Neural cell (in vitro differentiated cells): Measurements from ENCODE around the gene ZNRD2. TPM values are rescaled to one million over a fixed set of nuclear protein-coding genes. Genes with fewer than 3 reads are reported as not detected.

Experiments used
- H2AFZ ChIP-seq: fragments of 200-600, 300-800 bp; sonication (generic), shearing (Covaris generic); 2 replicates; pipeline ENCODE4 v1.6.0; 2014; ENCODE audit warnings: low read depth, mild to moderate bottlenecking, antibody characterized with exemption, low read length, moderate library complexity
- H3F3A ChIP-seq: fragments of 200-600 bp; shearing (Covaris generic); 2 replicates; pipeline ENCODE4 v1.6.1; 2016; ENCODE audit warnings: mild to moderate bottlenecking, moderate library complexity, mixed read lengths, antibody characterized with exemption, low read length; ENCODE audit not compliant: insufficient read depth, poor library complexity, severe bottlenecking
- H3K27ac ChIP-seq: fragments of 200-600, 300-800 bp; sonication (generic), shearing (Covaris generic); 2 replicates; pipeline ENCODE4 v1.5.1; 2014; ENCODE audit warnings: mild to moderate bottlenecking, low read length, moderate library complexity
- H3K27me3 ChIP-seq: fragments of 300-800, 200-600 bp; sonication (generic), shearing (Covaris generic); 2 replicates; pipeline ENCODE4 v1.6.0; 2014; ENCODE audit warnings: mild to moderate bottlenecking, low read depth, low read length, moderate library complexity; ENCODE audit not compliant: insufficient read depth
- H3K36me3 ChIP-seq: fragments of 300-800, 200-600 bp; sonication (generic), shearing (Covaris generic); 2 replicates; pipeline ENCODE4 v1.5.1; 2014; ENCODE audit warnings: mild to moderate bottlenecking, antibody characterized with exemption, low read length, moderate library complexity; ENCODE audit not compliant: insufficient read depth
- H3K4me2 ChIP-seq: fragments of 300-800, 200-600 bp; sonication (generic), shearing (Covaris generic); 2 replicates; pipeline ENCODE4 v1.6.0; 2014; ENCODE audit warnings: mild to moderate bottlenecking, low read length
- H3K4me3 ChIP-seq: fragments of 300-800, 200-600 bp; sonication (generic), shearing (Covaris generic); 2 replicates; pipeline ENCODE4 v1.5.1; 2014; ENCODE audit warnings: mild to moderate bottlenecking, low read length, moderate library complexity
- H3K79me2 ChIP-seq: fragments of 200-600 bp; shearing (Covaris generic); replicated peaks from 2 replicates; pipeline ENCODE4 v1.6.0; 2014; ENCODE audit warnings: mild to moderate bottlenecking, low read length, moderate library complexity; ENCODE audit not compliant: insufficient read depth
- H3K9ac ChIP-seq: fragments of 300-800, 200-600 bp; sonication (generic), shearing (Covaris generic); 2 replicates; pipeline ENCODE4 v1.6.1; 2016; ENCODE audit warnings: mild to moderate bottlenecking, low read length, mixed read lengths
- H3K9me2 ChIP-seq: fragments of 200-600 bp; shearing (Covaris generic); 2 replicates; pipeline ENCODE4 v1.6.1; 2016; ENCODE audit warnings: mild to moderate bottlenecking, low read length, mixed read lengths; ENCODE audit not compliant: insufficient read depth
- H3K9me3 ChIP-seq: fragments of 200-600, 300-800 bp; sonication (generic), shearing (Covaris generic); 2 replicates; pipeline ENCODE4 v1.6.1; 2016; ENCODE audit warnings: mild to moderate bottlenecking, mixed run types, low read length, moderate library complexity, mixed read lengths
- H4K20me1 ChIP-seq: fragments of 200-600 bp; shearing (Covaris generic); 2 replicates; pipeline ENCODE4 v1.6.1; 2016; ENCODE audit warnings: mild to moderate bottlenecking, mixed run types; ENCODE audit not compliant: insufficient read depth
- EP300 ChIP-seq: fragments of 450-650 bp; conservative IDR thresholded peaks from 2 replicates; pipeline ENCODE4 v1.6.1; 2014; ENCODE audit warnings: antibody characterized with exemption, mild to moderate bottlenecking, moderate library complexity; ENCODE audit not compliant: poor library complexity, severe bottlenecking
- EZH2 ChIP-seq: fragments of 200-600, 300-800 bp; shearing (Covaris generic), sonication (generic); IDR thresholded peaks from 2 replicates; pipeline ENCODE4 v1.6.1; 2014; ENCODE audit warnings: antibody characterized with exemption, low read length, borderline replicate concordance, mild to moderate bottlenecking; ENCODE audit not compliant: insufficient read depth, poor library complexity, severe bottlenecking
- MXI1 ChIP-seq: fragments of 450-650 bp; conservative IDR thresholded peaks from 2 replicates; pipeline ENCODE4 v1.6.1; 2014; ENCODE audit warnings: antibody characterized with exemption, mild to moderate bottlenecking; ENCODE audit not compliant: poor library complexity, severe bottlenecking
- RAD21 ChIP-seq: fragments of 450-650 bp; conservative IDR thresholded peaks from 2 replicates; pipeline ENCODE4 v1.6.1; 2014; ENCODE audit warnings: antibody characterized with exemption, mild to moderate bottlenecking, moderate library complexity
- SMC3 ChIP-seq: fragments of 450-650 bp; conservative IDR thresholded peaks from 2 replicates; pipeline ENCODE4 v1.6.1; 2014; ENCODE audit warnings: antibody characterized with exemption, mild to moderate bottlenecking, moderate library complexity; ENCODE audit not compliant: poor library complexity
- TAF1 ChIP-seq: IDR thresholded peaks from 2 replicates; pipeline ENCODE4 v1.6.1; 2012; ENCODE audit warnings: low read depth
- polyA plus RNA-seq: library from polyadenylated mRNA; depleted of rRNA; stranded (reverse); fragments of >200 nt; gene quantifications from 2 replicates; pipeline ENCODE4 v1.2.3, GENCODE V29; 2014
- TF ChIP-seq, protein P1 (sequence below): IDR thresholded peaks from 2 replicates; pipeline ENCODE4 v1.6.1; 2012; ENCODE audit warnings: borderline replicate concordance
- TF ChIP-seq, protein P2 (sequence below): fragments of 450-650 bp; IDR thresholded peaks from 2 replicates; pipeline ENCODE4 v1.5.1; 2014; ENCODE audit warnings: antibody characterized with exemption, mild to moderate bottlenecking, moderate library complexity; ENCODE audit not compliant: poor library complexity, severe bottlenecking

Gene ZNRD2
- polyA plus RNA-seq, 1 donor from 2014 or later: 36.2 TPM

DNA sequence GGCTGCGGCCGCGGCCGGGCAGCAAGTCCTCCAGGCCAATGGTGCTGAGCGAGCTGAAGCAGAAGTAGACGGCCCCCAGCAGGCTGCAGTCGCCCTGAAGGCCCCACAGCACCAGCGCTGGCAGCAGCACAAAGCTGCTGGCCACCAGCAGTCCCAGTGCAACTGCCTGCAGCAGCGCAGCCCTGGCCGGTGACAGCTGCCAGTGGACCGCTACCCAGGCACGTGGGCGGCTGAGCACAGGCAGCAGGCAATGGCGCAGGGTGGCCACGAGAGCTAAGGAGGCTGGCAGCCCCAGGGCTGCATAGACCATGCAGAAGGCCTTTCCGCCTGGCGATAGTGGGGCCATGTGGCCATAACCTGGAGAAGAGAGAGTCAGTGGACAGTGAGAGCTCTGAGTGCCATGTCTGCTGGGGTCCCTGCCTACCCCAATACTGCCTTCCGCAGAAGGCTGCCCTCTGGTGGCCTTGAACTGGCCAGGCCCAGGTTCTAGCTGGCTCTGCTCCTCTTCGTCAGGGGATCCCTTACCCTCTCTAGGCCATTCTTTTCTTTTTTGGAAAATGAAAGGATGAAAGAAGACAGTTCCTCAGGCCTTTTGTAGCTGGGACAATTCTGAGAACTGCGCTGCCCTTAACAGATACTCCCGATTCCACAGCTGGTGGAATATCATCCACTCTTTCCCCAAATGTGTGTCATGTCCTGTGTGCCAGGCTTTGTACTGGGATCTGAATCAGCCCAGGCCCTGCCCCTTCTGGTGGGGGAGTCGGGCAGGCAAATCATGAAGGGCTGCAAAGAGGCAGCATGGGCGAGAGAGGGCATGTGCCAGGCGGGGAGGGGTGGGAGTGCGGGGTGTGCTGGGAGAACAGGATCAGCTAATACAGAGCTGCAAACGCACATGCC lies 23.5 kb downstream of the ZNRD2 start:
- H3K27ac ChIP-seq: no peak overlapping the region

DNA sequence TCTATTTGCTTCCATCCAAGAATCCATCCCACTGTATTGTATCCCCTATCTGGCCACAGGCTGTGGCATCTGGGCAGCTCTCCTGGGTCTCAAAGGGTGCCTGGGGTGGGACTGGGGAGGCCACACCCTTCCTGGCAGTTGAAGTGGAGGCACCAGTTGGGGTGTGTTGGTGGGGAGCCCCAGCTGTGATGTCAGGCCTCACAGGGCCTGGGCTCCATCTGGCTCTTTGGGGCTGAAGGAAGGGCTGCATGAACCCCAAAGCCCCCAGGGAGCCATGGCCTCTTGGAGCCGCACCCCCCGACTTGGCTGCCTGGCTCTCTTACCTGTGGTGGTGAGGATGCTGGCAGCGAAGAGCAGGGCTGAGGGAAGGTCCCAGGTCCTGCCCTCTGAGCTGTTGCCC lies 24.9 kb downstream of the ZNRD2 start:
- H3K9me3 ChIP-seq: no peaks in the 10 kb centered on the region

More for the DNA sequence above, 23.5 kb downstream of the ZNRD2 start:
- no peaks in the 10 kb centered on the region for H3K9me2 ChIP-seq
- peaks cover 25% of the 10 kb centered on the region for H3K27me3 ChIP-seq
- H3F3A ChIP-seq: no peaks in the 10 kb centered on the region
- no peak overlapping the region for H2AFZ ChIP-seq
- no peak overlapping the region for H3K4me3 ChIP-seq
- H3K9ac ChIP-seq: no peak overlapping the region
- no peaks in the 10 kb centered on the region for H3K36me3 ChIP-seq
- H3K79me2 ChIP-seq: no peaks in the 10 kb centered on the region
- TF ChIP-seq, protein P1, sequence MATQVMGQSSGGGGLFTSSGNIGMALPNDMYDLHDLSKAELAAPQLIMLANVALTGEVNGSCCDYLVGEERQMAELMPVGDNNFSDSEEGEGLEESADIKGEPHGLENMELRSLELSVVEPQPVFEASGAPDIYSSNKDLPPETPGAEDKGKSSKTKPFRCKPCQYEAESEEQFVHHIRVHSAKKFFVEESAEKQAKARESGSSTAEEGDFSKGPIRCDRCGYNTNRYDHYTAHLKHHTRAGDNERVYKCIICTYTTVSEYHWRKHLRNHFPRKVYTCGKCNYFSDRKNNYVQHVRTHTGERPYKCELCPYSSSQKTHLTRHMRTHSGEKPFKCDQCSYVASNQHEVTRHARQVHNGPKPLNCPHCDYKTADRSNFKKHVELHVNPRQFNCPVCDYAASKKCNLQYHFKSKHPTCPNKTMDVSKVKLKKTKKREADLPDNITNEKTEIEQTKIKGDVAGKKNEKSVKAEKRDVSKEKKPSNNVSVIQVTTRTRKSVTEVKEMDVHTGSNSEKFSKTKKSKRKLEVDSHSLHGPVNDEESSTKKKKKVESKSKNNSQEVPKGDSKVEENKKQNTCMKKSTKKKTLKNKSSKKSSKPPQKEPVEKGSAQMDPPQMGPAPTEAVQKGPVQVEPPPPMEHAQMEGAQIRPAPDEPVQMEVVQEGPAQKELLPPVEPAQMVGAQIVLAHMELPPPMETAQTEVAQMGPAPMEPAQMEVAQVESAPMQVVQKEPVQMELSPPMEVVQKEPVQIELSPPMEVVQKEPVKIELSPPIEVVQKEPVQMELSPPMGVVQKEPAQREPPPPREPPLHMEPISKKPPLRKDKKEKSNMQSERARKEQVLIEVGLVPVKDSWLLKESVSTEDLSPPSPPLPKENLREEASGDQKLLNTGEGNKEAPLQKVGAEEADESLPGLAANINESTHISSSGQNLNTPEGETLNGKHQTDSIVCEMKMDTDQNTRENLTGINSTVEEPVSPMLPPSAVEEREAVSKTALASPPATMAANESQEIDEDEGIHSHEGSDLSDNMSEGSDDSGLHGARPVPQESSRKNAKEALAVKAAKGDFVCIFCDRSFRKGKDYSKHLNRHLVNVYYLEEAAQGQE: no peak
- no peak for TF ChIP-seq EP300
- peak; percentile 53 for TF ChIP-seq RAD21
- TF ChIP-seq MXI1: no peak
- TF ChIP-seq SMC3: peak; percentile 72
- TF ChIP-seq, protein P2, sequence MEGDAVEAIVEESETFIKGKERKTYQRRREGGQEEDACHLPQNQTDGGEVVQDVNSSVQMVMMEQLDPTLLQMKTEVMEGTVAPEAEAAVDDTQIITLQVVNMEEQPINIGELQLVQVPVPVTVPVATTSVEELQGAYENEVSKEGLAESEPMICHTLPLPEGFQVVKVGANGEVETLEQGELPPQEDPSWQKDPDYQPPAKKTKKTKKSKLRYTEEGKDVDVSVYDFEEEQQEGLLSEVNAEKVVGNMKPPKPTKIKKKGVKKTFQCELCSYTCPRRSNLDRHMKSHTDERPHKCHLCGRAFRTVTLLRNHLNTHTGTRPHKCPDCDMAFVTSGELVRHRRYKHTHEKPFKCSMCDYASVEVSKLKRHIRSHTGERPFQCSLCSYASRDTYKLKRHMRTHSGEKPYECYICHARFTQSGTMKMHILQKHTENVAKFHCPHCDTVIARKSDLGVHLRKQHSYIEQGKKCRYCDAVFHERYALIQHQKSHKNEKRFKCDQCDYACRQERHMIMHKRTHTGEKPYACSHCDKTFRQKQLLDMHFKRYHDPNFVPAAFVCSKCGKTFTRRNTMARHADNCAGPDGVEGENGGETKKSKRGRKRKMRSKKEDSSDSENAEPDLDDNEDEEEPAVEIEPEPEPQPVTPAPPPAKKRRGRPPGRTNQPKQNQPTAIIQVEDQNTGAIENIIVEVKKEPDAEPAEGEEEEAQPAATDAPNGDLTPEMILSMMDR: peak; percentile 61
- TF ChIP-seq TAF1: no peak
- TF ChIP-seq EZH2: no peak
- H4K20me1 ChIP-seq: no peaks in the 10 kb centered on the region
- H3K9me3 ChIP-seq: no peaks in the 10 kb centered on the region
- no peak overlapping the region for H3K4me2 ChIP-seq

More for the DNA sequence above, 24.9 kb downstream of the ZNRD2 start:
- TF ChIP-seq SMC3: no peak
- H3K4me3 ChIP-seq: no peak overlapping the region
- no peaks in the 10 kb centered on the region for H3F3A ChIP-seq
- no peaks in the 10 kb centered on the region for H4K20me1 ChIP-seq
- H3K27ac ChIP-seq: no peak overlapping the region
- no peak overlapping the region for H2AFZ ChIP-seq
- no peaks in the 10 kb centered on the region for H3K36me3 ChIP-seq
- H3K4me2 ChIP-seq: no peak overlapping the region
- H3K9ac ChIP-seq: no peak overlapping the region
- H3K9me2 ChIP-seq: no peaks in the 10 kb centered on the region
- H3K79me2 ChIP-seq: no peaks in the 10 kb centered on the region
- peaks cover 25% of the 10 kb centered on the region for H3K27me3 ChIP-seq
